LNCAP (cell line): ENCODE measurements around the gene SLC23A1.

Experiments used
- TF ChIP-seq, protein P1 (sequence below): fragments of 450-650 bp; IDR thresholded peaks from 2 replicates; pipeline ENCODE4 v1.5.1; 2017; ENCODE audit warnings: mild to moderate bottlenecking

The SLC23A1 gene

DNA sequence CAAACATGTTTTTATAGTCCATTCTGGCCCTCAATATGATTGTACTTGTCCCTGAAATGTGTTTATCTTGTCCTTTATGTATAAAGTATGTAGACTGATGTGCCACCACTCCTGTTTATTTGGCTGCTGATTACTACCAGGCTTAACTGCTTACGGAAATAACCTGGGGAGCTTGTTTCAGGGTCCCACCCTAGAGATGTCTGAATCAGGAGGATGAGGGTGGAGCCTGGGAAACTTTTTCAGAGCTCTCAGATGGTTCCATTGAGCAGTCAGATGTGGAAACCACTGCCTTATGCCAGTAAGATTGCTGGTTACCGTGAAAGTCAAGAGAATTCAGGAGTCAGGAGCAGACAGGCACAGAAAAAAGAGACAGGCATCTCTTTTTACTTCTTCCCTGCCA is 19.2 kb downstream of the SLC23A1 start:
- TF ChIP-seq, protein P1, sequence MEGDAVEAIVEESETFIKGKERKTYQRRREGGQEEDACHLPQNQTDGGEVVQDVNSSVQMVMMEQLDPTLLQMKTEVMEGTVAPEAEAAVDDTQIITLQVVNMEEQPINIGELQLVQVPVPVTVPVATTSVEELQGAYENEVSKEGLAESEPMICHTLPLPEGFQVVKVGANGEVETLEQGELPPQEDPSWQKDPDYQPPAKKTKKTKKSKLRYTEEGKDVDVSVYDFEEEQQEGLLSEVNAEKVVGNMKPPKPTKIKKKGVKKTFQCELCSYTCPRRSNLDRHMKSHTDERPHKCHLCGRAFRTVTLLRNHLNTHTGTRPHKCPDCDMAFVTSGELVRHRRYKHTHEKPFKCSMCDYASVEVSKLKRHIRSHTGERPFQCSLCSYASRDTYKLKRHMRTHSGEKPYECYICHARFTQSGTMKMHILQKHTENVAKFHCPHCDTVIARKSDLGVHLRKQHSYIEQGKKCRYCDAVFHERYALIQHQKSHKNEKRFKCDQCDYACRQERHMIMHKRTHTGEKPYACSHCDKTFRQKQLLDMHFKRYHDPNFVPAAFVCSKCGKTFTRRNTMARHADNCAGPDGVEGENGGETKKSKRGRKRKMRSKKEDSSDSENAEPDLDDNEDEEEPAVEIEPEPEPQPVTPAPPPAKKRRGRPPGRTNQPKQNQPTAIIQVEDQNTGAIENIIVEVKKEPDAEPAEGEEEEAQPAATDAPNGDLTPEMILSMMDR, result no peak

DNA sequence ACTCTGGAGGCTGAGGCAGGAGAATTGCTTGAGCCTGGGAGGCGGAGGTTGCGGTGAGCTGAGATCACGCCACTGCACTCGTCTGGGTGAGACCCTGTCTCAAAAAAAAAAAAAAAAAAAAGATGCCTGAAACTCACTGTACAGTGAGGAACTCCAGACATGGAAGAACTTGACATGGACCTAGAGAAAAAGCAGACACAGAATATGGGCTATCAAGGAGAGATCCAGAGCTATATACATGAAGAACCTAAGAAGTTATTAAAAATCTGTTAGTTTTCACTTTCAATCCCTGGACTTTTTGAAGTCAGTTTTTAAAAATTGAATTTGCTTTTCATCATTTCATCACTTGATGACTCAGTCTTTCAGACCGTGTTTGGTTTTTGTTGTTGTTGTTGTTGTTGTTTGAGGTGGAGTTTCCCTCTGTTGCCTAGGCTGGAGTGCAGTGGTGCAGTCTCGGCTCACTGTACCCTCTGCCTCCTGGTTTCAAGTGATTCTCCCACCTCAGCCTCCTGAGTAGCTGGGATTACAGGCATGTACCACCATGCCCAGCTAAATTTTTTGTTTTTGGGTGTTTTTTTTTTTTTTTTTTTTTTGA is 21.2 kb downstream of the SLC23A1 start:
- TF ChIP-seq, protein P1, result no peak

DNA sequence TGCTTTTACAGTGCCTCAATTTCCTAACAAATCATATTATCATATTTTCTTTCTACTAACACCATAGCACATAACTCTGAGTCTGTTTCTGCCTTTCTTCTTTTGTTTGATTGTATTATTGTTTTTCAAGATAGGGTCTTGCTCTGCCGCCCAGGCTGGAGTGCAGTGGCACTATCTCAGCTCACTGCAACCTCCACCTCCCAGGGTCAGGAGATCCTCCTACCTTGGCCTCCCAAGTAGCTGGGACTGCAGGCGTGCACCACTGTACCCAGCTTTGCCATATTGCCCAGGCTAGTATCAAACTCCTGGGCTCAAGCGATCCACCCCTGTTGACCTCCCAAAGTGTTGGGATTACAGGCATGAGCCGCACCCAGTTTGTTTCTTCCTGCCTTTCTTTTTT is 22.7 kb downstream of the SLC23A1 start:
- TF ChIP-seq, protein P1, result no peak

DNA sequence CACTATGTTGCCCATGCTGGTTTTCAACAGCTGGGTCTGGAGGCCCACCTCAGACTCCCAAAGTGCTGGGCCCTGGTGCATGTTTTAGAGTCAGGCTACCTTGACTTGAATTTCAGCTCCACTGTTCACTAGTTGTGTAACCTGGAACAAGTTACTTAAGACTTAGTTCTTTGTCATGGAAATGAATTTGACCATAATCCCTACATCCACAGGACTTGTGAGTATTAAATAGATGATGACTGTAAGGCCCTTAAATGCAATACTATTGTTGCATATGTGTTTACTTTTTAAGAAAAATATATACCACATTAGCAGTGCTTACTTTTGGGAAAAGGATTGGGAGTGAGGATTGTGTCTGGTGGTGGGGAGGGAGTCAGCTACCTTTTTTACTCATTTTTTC is 25.0 kb downstream of the SLC23A1 start:
- TF ChIP-seq, protein P1, result no peak

DNA sequence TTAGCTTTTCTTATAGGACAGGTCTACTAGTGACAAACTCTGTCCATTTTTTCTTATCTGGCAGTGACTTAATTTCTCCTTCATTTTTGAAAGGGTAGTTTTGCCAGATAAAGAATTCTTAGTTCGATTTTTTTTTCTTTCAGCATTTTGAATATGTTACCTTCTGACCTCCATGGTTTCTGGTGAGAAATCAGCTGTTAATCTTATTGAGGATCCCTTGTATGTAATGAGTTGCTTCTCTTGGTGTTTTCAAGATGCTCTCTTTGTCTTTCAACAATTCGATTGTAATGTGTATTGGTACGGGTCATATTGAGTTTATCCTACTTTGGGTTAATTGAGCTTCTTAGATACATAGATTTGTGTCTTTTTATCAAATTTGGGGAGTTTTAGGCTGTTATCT is 28.9 kb downstream of the SLC23A1 start:
- TF ChIP-seq, protein P1, result no peak

DNA sequence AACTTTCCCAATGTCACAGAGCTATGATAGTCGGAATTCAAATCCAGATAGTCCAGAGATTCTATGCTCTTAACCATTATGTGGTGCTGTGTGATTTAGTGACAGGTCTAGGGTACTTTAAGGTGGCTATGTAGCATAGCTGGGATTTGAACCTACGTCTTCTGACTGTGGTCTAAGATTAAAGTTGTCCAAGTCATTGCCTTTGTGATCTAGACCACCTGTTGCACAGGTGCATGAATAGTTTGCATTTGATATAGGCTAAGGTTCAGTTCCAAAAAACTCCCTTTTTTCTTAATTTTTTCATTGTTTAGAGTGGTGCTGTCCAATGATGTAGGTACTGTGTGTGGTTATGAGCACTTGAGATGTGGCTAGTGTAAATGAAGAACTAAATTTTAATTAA is 38.9 kb downstream of the SLC23A1 start:
- TF ChIP-seq, protein P1, result no peak

DNA sequence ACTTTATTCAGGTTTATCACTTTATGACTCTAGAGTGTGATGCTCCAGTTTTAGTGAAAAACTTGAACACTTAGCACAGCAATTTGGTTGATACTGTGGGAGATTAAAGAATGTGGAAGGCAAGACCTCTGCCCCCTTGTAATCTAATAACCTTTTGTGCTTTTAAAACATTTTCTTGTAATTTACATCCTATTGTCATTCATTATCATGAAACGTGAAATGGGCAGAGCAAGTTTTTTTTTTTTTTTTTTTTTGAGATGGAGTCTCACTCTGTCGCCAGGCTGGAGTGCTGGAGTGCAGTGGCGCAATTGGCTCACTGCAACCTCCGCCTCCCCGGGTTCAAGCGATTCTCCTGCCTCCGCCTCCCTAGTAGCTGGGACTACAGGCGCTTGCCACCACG is 39.6 kb downstream of the SLC23A1 start:
- TF ChIP-seq, protein P1, result no peak

DNA sequence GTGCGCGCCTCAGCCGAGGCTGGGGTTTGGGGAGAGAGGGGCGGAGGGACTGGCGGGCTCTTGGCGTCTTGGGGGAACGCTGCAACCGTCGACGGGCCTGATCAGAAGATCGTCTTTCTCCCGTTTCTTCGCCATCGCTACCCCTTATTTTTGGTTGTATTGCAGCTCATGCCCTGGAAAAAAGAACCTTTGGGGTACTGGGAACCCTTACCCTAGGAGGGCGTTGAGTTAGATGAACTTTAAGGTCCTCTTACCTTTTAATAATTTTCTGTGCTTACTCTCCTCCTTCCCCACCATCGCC is 40.7 kb downstream of the SLC23A1 start:
- TF ChIP-seq, protein P1, result no peak
